Stimulated activated memory B cell treated with anti-CD40 and anti-IgM and Interleukin-4, amounts not matched to agents 10 μg/mL and 1 μg/mL and 100 μg/mL, for 72 hours (primary cell): Measurements from ENCODE around the gene OTULINL.

Experiments
- ATAC-seq: fragments of 150-1000 bp; cut with Tn5 transposase; 2 replicates; pipeline ENCODE4 v1.10.0; 2021
- H3K27ac Mint-ChIP-seq: one replicate; pipeline ENCODE4 v1.8.0; 2022; ENCODE audit warnings: mild to moderate bottlenecking, mixed read lengths
- H3K27me3 Mint-ChIP-seq: one replicate; pipeline ENCODE4 v1.8.0; 2022; ENCODE audit warnings: mixed read lengths
- H3K36me3 Mint-ChIP-seq: one replicate; pipeline ENCODE4 v1.8.0; 2022; ENCODE audit warnings: mixed read lengths
- H3K4me1 Mint-ChIP-seq: one replicate; pipeline ENCODE4 v1.8.0; 2022; ENCODE audit warnings: mixed read lengths
- H3K4me3 Mint-ChIP-seq: one replicate; pipeline ENCODE4 v1.8.0; 2022; ENCODE audit warnings: mild to moderate bottlenecking, moderate library complexity, mixed read lengths
- H3K9me3 Mint-ChIP-seq: one replicate; pipeline ENCODE4 v1.8.0; 2022; ENCODE audit warnings: mixed read lengths

Gene OTULINL

GRCh38 chr5:14660833-14661232 lies 79.2 kb downstream of the OTULINL start:
- no peak for ATAC-seq
- H3K27me3 Mint-ChIP-seq: no peaks in the 10 kb centered on the region
- H3K36me3 Mint-ChIP-seq: peaks cover 6% of the 10 kb centered on the region
- peak overlapping the region; percentile 55 for H3K27ac Mint-ChIP-seq
- no peaks in the 10 kb centered on the region for H3K9me3 Mint-ChIP-seq
- H3K4me3 Mint-ChIP-seq: peak overlapping the region; percentile 4
- H3K4me1 Mint-ChIP-seq: peaks cover 50% of the 10 kb centered on the region
